ENCODE data around the gene FRS2. TPM values are rescaled to one million over a fixed set of nuclear protein-coding genes. Genes with fewer than 3 reads are reported as not detected.

FRS2 gene
- total RNA-seq, 2 experiments from 2014 or later = 21.7 to 24.9 TPM

- DNase-seq = no peak
- Histone ChIP-seq H3K4me3 (ENCODE audit: low read length) (no peak overlapping the region), H3K27ac (ENCODE audit: low read depth in 1 of 2, low read length in 2 of 2) (no peak overlapping the region), H3K27me3 (ENCODE audit: control insufficient read depth in 1 of 2, insufficient read depth in 2 of 2, low read length in 2 of 2) (no peaks in the 10 kb centered on the region), H3K9me3 (ENCODE audit: control insufficient read depth in 1 of 2, insufficient read depth in 1 of 2, low read length in 2 of 2) (no peaks in the 10 kb centered on the region), H3K36me3 (ENCODE audit: insufficient read depth, low read length) (peaks cover 40% of the 10 kb centered on the region), H3K4me1 (ENCODE audit: insufficient read depth, low read length) (no peaks in the 10 kb centered on the region)
- ChIA-PET CTCF (no interaction called here), POLR2A (interaction anchor here (0.8 kb wide), 1 partner anchor 10 kb away, joined by 4 read pairs; the partner anchor contains the start of gene CCT2)
- no peak for ATAC-seq (ENCODE audit: poor library complexity)
- Mint-ChIP-seq H3K27ac (no peak overlapping the region), H3K4me1 (ENCODE audit: low read depth) (no peaks in the 10 kb centered on the region), H3K27me3 (no peaks in the 10 kb centered on the region), H3K9me3 (no peaks in the 10 kb centered on the region), H3K4me3 (no peak overlapping the region), H3K36me3 (ENCODE audit: low read depth) (peaks cover 46% of the 10 kb centered on the region)
- intact Hi-C loops (cut with DNase I, micrococcal nuclease) = no loop called here
- TF ChIP-seq CTCF (IDR thresholded peaks at IDR 0.05) = no peak
Observed at GRCh38 chr12:69575346-69575745, 105.2 kb downstream of the FRS2 start.

- Mint-ChIP-seq H3K36me3 (ENCODE audit: low read depth) (peaks cover 24% of the 10 kb centered on the region), H3K9me3 (no peaks in the 10 kb centered on the region), H3K4me1 (ENCODE audit: low read depth) (no peaks in the 10 kb centered on the region), H3K4me3 (no peak overlapping the region), H3K27ac (no peak overlapping the region), H3K27me3 (no peaks in the 10 kb centered on the region)
- Histone ChIP-seq H3K27ac (ENCODE audit: low read depth in 1 of 2, low read length in 2 of 2) (no peak overlapping the region), H3K4me3 (ENCODE audit: low read length) (no peak overlapping the region), H3K36me3 (ENCODE audit: insufficient read depth, low read length) (peaks cover 24% of the 10 kb centered on the region), H3K4me1 (ENCODE audit: insufficient read depth, low read length) (no peaks in the 10 kb centered on the region), H3K9me3 (ENCODE audit: control insufficient read depth in 1 of 2, insufficient read depth in 1 of 2, low read length in 2 of 2) (no peaks in the 10 kb centered on the region), H3K27me3 (ENCODE audit: control insufficient read depth in 1 of 2, insufficient read depth in 2 of 2, low read length in 2 of 2) (no peaks in the 10 kb centered on the region)
- ChIA-PET CTCF (interaction anchor here (1.4 to 2.2 kb wide), 2 partner anchors 8 to 221 kb away, joined by 9 to 15 read pairs; no protein-coding TSS in a partner anchor), POLR2A (no interaction called here)
- DNase-seq (no peak), ATAC-seq (ENCODE audit: poor library complexity) (no peak)
- intact Hi-C loops (cut with DNase I, micrococcal nuclease) = no loop called here
- no peak for TF ChIP-seq CTCF (IDR thresholded peaks at IDR 0.05)
Observed at GRCh38 chr12:69578283-69578682, 108.1 kb downstream of the FRS2 start.

GRCh38 chr12:69579029-69579428 is 108.8 kb downstream of the FRS2 start:
- no peak for ATAC-seq (ENCODE audit: poor library complexity)
- intact Hi-C loops (cut with DNase I, micrococcal nuclease) = no loop called here
- peaks cover 3% of the 10 kb centered on the region for H3K4me1 Mint-ChIP-seq (ENCODE audit: low read depth)
- H3K27ac Mint-ChIP-seq = no peak overlapping the region
- POLR2A ChIA-PET = interaction anchor here (0.7 kb wide), 1 partner anchor 1343 kb away, joined by 4 read pairs; no protein-coding TSS in a partner anchor
- DNase-seq = no peak
- no peak overlapping the region for H3K4me3 Mint-ChIP-seq
- Histone ChIP-seq H3K27ac (ENCODE audit: low read depth in 1 of 2, low read length in 2 of 2) (no peak overlapping the region), H3K9me3 (ENCODE audit: control insufficient read depth in 1 of 2, insufficient read depth in 1 of 2, low read length in 2 of 2) (no peaks in the 10 kb centered on the region), H3K4me3 (ENCODE audit: low read length) (no peak overlapping the region), H3K4me1 (ENCODE audit: insufficient read depth, low read length) (no peaks in the 10 kb centered on the region), H3K27me3 (ENCODE audit: control insufficient read depth in 1 of 2, insufficient read depth in 2 of 2, low read length in 2 of 2) (no peaks in the 10 kb centered on the region), H3K36me3 (ENCODE audit: insufficient read depth, low read length) (peaks cover 17% of the 10 kb centered on the region)
- no peaks in the 10 kb centered on the region for H3K9me3 Mint-ChIP-seq
- no peaks in the 10 kb centered on the region for H3K27me3 Mint-ChIP-seq
- no peak for TF ChIP-seq CTCF (IDR thresholded peaks at IDR 0.05)
- CTCF ChIA-PET = interaction anchor here (1.4 to 2.2 kb wide), 2 partner anchors 9 to 222 kb away, joined by 9 to 15 read pairs; no protein-coding TSS in a partner anchor
- peaks cover 21% of the 10 kb centered on the region for H3K36me3 Mint-ChIP-seq (ENCODE audit: low read depth)

Data from CD4-positive, alpha-beta T cell (primary cell).